Fibroblast of skin of right quadriceps (primary cell): ENCODE data around the gene USP47.
A peak's percentile ranks its signal among the peaks of the same experiment; 100 is the strongest.

Source experiments
- DNase-seq: peaks from one replicate; pipeline ENCODE4 v3.0.0-alpha.2; 2013

Gene USP47

DNA sequence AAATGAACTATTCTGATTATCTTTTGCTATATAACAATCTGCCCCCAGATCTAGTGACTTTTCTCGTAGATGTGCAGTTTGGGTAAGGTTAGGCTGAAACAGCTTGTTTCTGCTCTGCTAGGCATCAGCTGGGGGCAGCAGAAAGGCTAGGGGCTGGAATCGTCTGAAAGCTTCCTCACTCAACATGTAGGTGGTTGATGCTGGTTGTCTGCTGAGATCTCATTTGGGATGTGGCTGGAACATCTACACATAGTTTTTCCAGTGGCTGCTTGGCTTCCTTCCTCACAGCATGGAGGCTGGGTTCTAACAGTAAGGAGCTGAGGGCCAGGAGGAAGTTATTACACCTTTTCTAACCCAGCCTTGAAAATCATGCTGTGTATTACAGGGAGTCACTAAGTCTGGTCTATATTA lies 30.2 kb downstream of the USP47 start:
- DNase-seq = no peak

DNA sequence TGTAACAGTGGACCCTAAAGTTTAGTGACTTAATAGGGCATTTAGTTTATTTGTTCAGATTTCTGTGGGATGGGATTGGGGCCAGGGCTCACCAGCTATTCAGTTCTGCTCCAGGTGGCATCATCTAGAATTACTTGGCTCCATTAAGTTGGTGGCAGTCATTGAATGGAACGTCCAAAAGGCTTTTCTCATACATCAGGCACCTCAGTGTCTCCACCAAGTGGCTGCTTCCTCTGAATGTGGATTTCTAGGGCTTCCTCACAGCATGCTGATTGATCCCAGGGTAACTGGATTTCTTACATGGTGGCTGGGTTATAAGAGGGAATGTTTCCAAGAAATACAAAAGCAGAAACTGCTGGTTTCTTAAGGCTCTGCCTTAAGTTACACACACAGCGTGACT lies 34.7 kb downstream of the USP47 start:
- no peak for DNase-seq

DNA sequence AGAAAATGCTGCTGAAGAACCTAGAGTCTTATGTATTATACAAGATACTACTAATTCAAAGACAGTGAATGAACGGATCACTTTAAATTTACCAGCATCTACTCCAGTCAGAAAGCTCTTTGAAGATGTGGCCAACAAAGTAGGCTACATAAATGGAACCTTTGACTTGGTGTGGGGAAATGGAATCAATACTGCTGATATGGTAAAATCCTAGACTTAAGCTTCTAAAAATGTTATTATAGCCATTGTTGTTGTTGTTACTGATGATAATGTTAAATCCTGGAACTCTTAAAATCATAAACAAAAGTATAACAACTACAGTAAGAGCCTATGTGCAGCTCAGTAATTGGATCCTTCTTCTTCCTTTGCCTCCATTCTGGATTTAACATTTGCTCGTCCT lies 38.4 kb downstream of the USP47 start:
- DNase-seq = no peak

- DNase-seq = no peak
Measured at GRCh38 chr11:11882539-11882938, 40.8 kb downstream of the USP47 start.

- no peak for DNase-seq
Measured at GRCh38 chr11:11884351-11884750, 42.6 kb downstream of the USP47 start.

DNA sequence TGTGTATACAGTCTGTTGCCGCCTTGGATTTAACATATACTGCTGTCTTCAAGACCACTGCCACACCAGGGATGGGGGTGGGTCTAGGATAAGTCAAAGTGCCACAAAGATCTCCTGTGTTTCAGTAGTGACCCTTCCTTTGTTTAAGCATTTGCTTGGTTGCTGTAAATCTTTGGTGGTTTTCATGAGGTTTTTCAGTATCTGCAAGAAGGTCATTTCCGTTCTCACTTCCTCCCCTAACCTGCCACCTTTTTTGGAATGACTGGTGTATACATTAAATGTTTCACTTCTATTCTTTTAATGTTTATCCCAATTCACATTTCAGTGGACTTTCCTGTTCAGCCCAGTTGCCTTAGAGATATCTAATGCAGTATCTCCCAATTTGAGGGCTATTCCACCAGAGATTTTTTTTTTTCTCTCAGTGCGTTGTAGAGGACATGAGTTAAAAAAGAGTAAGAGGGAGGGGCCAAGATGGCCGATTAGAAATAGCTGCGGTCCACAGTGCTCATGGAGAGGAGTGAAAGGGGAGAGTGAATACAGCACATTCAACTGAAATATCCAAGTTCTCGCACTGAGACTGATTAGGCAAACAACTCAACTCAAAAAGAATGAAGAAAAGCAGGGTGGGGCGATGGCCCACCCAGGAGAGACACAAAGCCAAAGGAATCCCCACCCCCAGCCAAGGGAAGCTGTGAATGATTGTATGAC lies 43.2 kb downstream of the USP47 start:
- DNase-seq = no peak

- peak; percentile 23 for DNase-seq
Measured at GRCh38 chr11:11894486-11894885, 52.7 kb downstream of the USP47 start.

- no peak for DNase-seq
Measured at GRCh38 chr11:11895672-11896071, 53.9 kb downstream of the USP47 start.

DNA sequence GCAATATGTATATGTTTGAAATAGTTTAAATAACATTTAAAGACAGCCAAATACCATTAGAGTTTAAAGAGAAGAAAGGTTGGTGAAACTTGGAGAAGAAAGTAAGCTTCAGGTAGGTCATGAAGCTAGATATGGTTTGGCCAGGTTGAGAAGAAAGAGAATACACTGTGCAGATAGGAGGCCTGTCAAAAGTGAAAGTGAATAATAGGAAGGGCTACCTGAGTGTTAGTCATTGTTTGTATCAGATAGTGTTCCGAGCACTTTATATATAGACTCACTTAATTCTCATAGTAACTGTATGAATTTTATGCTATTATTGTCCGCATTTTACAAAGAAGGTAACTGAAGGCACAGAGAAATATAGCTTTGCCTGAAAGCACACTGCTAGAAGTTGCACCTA lies 56.9 kb downstream of the USP47 start:
- no peak for DNase-seq

- no peak for DNase-seq
Measured at GRCh38 chr11:11899401-11899800, 57.6 kb downstream of the USP47 start.

- no peak for DNase-seq
Measured at GRCh38 chr11:11901929-11902328, 60.2 kb downstream of the USP47 start.

GRCh38 chr11:11909727-11910126 lies 68.0 kb downstream of the USP47 start:
- DNase-seq = peak; percentile 79

GRCh38 chr11:11910541-11910940 lies 68.8 kb downstream of the USP47 start:
- no peak for DNase-seq

DNA sequence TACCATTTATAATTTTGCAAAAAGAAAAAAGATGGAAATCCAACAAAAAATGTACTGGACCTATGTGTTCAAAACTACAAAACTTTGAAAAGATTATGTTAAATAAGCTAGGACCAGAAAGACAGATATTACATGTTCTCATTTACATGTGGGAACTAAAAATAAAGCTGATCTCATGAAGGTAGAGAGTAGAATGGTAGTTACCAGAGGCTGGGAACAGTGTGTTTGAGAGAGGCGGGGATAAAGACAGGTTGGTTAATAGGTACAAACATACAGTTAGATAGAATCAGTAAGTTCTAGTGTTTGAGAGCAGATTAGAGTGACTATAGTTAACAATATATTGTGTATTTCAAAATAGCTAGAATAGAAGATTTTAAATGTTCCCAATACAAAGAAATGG lies 71.6 kb downstream of the USP47 start:
- DNase-seq = no peak

- DNase-seq = no peak
Measured at GRCh38 chr11:11915625-11916024, 73.9 kb downstream of the USP47 start.

- DNase-seq = peak; percentile 84
Measured at GRCh38 chr11:11916981-11917399, 75.2 kb downstream of the USP47 start.

- DNase-seq = no peak
Measured at GRCh38 chr11:11923828-11924227, 82.1 kb downstream of the USP47 start.

GRCh38 chr11:11929920-11930319 lies 88.1 kb downstream of the USP47 start:
- DNase-seq = no peak

DNA sequence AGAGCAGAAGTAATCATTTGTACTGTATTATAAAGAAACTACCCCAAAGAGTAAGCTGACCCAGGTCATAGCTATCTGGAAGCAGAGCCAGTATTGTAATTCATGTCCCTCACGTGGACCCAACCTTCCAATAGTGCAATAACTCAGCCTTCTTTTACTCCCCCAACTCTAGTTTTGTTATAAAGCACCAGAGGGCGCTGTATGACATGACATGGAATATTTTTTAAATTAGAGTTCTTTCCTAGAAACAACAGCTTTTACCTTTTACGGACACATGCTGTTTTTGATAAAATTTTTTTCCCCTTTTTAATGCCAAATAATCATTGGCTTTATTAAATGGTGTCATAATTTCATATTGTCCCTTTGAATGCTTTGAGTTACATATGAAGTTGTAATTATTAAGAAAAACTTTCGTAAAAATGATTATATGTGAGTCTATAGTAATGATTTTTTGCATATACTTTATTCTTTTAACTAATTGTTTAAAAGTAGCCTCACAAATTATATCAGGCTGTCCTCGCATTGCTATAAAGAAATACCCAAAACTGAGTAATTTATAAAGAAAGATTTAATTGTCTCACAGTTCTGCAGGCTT lies 89.8 kb downstream of the USP47 start:
- peak; percentile 70 for DNase-seq

DNA sequence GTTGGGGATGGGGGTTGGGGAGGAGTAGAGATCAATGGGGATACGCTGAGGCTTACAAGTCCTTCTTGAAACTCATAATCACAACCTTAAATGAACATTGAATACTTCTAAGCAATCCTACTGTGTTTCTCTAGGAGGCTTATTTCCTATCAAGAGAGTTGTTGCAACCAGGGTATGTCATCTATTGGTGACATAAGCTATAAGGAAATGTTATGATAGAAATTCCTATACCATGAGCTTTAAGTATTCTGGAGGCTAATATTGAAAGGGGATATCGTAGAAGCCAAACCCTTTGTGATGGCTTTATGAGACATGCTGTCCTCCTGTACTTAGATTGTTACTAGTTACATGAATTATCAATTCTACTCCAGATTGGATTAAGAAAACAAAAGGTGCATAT lies 93.8 kb downstream of the USP47 start:
- peak; percentile 27 for DNase-seq

DNA sequence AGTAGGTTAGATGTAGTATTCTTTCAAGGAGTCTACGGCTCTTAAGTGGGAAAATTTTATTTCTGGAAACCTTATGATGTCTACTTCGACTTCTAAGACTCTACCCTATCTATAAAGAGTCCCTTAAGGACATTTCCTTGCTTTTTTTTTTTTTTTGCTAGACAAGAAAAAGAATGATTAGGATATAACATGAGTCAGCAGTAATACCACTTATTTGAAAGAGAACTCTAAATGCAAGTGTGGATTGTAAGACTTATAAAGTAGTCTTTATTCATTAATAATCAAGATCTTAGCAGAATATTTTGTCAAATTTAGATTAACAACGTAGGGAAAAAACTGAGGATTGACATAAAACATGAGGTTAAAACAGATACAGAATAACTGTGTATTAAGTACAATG lies 95.7 kb downstream of the USP47 start:
- DNase-seq = no peak

DNA sequence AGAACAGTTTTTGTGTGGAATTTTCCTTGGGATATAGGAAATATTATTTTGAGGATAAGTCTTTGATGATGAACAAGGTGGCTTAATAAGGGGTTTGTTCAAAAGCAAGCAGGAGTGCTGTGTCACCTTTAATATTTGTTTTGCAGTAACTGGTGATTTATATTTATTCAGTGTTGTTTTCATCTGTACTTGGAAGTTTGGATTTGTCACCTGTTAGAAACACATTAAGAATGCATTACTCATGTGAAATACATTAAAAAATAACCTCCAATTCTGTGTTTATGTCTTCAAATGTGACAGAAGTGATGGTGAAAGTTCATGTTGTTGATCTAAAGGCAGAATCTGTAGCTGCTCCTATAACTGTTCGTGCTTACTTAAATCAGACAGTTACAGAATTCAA lies 96.2 kb downstream of the USP47 start:
- DNase-seq = peak; percentile 10

DNA sequence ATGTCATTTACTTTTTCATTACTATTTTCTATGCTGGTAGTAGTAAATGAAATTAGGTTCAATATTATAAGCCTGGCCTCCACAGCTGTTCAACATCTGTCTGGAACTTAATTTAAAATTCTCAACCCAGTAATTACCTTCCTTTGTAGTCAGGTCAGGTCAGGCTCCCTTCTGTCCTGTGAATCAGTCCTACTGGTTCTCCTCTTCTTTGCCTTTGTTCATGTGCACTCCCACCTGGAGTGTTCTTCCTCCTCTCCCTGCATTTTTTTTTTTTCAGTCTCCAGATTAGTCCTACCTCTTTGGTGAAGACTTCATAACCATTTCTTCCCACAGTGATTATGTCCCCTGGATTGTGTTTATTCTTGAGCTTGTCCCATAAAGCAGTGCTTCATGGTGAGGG lies 98.8 kb downstream of the USP47 start:
- no peak for DNase-seq

GRCh38 chr11:11942668-11943067 lies 100.9 kb downstream of the USP47 start:
- DNase-seq = no peak

DNA sequence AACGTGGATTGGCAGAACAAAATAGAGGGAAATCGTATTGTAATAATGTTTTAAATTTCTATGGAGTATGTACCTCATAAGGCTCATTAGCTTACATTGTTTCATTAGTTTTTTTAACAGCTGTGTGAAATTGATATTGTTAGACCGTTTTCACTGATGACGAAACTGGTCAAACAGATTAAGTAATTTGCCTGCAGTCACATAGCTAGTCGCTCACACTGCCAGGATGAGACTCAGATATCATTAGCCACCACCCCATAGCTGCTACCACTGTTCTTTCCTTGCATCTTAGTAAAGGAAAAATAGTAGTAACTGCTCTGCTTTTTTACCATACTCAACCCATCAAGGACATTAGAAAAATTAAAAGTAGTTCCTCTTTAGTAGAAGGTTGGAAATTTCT lies 102.7 kb downstream of the USP47 start:
- no peak for DNase-seq
